Lower leg skin (tissue), 4 donors: ENCODE data around the gene CFAP73. TPM values are rescaled to one million over a fixed set of nuclear protein-coding genes. Genes with fewer than 3 reads are reported as not detected.

Experiments
- DNase-seq, 2 donors: peaks; one replicate each; pipeline ENCODE4 v3.0.0-alpha.2; 2019; ENCODE audit warnings: low spot score in 2 of 2
- H3K4me3 ChIP-seq: fragments of 200-600 bp; sonication (generic); 2 replicates; pipeline ENCODE4 v1.5.1; 2017; ENCODE audit warnings: mild to moderate bottlenecking, low read depth; ENCODE audit not compliant: poor library complexity, severe bottlenecking
- POLR2A ChIP-seq, 2 donors: fragments of 450-650 bp; IDR thresholded peaks; one replicate each; pipeline ENCODE4 v1.6.1; 2016 to 2017; ENCODE audit warnings: antibody characterized with exemption in 2 of 2, mild to moderate bottlenecking in 1 of 2, moderate library complexity in 1 of 2
- WGBS, 2 donors: methylation state at CpG; one replicate each; pipeline ENCODE4 v1.1.5; 2018; 5-methylcytosine and 5-hydroxymethylcytosine counted together
- intact Hi-C: fragments of 100-400 bp; cut with DNase I; formaldehyde crosslinking; loops from one replicate; pipeline ENCODE4 v1.15.0; 2023; ENCODE audit warnings: low total_unique reads
- total RNA-seq, 4 donors: library from RNA; depleted of rRNA; stranded (reverse); fragments of >200 nt; gene quantifications; one replicate each; pipeline ENCODE4 v1.1.0, GENCODE V29; 2016
- TF ChIP-seq, protein P1 (sequence below), 3 donors: fragments of 450-650 bp; IDR thresholded peaks; one replicate each; pipeline ENCODE4 v1.5.1; 2016; ENCODE audit warnings: antibody characterized with exemption in 3 of 3, mild to moderate bottlenecking in 3 of 3, moderate library complexity in 2 of 3

The CFAP73 gene
- total RNA-seq, 4 donors from 2014 or later = 0.38 to 4.3 (median 1.9) TPM; not detected in 1

DNA sequence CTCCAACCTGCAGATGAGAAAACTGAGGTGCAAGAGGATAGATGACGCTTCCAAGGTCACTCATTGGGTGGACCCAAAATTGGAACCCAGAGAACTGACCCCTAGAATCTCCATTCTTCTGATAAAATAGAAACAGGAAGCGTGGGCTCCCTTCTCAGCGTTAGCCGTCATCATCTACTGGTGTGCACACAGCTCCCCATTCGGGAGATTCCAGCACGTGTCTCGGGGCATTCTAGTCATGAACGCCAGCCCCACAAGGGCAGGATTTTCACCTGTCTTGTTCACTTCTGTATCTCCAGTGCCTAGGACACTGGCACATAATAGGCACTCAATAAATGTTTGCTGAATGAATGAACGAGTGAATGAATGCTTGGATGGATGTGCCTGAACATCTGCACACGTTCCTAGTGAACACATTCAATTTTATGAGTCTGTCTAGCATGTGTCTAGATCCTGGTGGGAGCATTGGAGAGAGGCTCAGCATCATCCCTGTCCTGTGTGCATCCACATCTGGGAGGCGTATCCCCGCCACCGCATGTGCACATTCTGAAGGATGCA, 44.5 kb upstream of the CFAP73 start:
- intact Hi-C loops = no loop called here
- no peak for DNase-seq
- no peak overlapping the region for H3K4me3 ChIP-seq
- TF ChIP-seq, protein P1, sequence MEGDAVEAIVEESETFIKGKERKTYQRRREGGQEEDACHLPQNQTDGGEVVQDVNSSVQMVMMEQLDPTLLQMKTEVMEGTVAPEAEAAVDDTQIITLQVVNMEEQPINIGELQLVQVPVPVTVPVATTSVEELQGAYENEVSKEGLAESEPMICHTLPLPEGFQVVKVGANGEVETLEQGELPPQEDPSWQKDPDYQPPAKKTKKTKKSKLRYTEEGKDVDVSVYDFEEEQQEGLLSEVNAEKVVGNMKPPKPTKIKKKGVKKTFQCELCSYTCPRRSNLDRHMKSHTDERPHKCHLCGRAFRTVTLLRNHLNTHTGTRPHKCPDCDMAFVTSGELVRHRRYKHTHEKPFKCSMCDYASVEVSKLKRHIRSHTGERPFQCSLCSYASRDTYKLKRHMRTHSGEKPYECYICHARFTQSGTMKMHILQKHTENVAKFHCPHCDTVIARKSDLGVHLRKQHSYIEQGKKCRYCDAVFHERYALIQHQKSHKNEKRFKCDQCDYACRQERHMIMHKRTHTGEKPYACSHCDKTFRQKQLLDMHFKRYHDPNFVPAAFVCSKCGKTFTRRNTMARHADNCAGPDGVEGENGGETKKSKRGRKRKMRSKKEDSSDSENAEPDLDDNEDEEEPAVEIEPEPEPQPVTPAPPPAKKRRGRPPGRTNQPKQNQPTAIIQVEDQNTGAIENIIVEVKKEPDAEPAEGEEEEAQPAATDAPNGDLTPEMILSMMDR (IDR thresholded peaks at IDR 0.05) = no peak
- no peak for TF ChIP-seq POLR2A (IDR thresholded peaks at IDR 0.05)
- WGBS, 2 donors = 71 to 80% methylated on average over 13 of the region's 13 CpGs

DNA sequence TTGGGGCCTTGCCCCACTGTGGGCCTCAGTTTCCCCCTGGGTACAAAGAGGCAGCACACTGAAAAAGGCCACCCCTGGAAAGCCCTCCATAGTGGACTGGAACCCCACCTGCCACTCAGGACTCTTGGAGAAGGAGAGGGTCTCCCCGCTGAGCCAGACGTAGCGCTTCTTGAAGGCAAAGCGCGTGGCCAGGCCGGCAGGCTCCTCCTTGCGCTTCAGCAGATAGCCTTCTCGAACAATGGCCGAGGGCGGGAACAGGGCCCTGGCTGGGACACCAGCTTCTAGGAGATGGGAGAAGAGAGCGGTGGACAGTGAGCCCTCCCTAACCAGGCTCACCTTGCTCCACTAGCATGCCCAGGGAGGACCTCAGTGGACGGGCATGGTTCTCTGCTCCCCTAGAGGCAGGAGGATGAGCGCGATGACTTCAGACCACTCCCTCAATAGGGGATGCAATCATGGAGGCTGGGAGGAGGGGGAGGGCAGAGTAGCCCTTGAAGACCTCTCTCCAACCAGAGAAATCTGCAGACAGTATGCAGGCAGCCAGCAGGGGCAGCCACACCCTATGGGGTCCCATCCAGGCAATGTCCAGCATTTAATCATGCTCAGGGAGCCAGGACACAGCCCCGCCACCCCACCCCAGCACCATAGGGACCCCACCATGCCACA, 43.8 kb upstream of the CFAP73 start:
- intact Hi-C loops = no loop called here
- no peak overlapping the region for H3K4me3 ChIP-seq
- WGBS, 2 donors = 85 to 88% methylated on average over 14 to 15 of the region's 15 CpGs
- no peak for TF ChIP-seq POLR2A (IDR thresholded peaks at IDR 0.05)
- TF ChIP-seq, protein P1 (IDR thresholded peaks at IDR 0.05) = no peak
- no peak for DNase-seq

- DNase-seq = no peak
- H3K4me3 ChIP-seq = no peak overlapping the region
- intact Hi-C loops = no loop called here
- WGBS, 2 donors = 57 to 64% methylated on average over 1 of the region's 1 CpG
- TF ChIP-seq POLR2A (IDR thresholded peaks at IDR 0.05) = no peak
- TF ChIP-seq, protein P1 (IDR thresholded peaks at IDR 0.05) = no peak
Measured at GRCh38 chr12:113106361-113106760, 43.2 kb upstream of the CFAP73 start.

GRCh38 chr12:113108308-113108707, 41.2 kb upstream of the CFAP73 start:
- no peak for TF ChIP-seq POLR2A (IDR thresholded peaks at IDR 0.05)
- TF ChIP-seq, protein P1 (IDR thresholded peaks at IDR 0.05) = no peak
- intact Hi-C loops = no loop called here
- no peak overlapping the region for H3K4me3 ChIP-seq
- 94 to 98% methylated on average over 4 of the region's 4 CpGs for WGBS, 2 donors
- no peak for DNase-seq

DNA sequence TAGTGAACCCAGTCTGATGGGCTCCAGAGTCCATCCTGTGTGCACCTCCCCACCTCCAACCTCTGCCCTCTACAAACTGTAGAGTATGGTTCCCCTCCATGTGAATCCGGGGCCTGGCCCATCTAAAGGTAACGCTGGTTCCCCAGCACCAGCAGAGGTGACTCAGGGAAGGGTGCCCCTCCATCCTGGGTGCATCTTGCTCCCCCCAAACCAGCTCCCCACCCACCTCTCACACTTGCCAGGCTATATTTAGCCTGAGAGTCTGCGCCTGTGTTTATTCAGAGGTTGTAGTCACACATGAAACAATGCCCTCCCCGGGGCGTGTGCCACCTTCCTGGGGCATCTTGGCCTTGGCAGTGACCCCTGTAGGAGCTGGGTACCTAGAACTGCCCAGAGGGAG, 40.2 kb upstream of the CFAP73 start:
- intact Hi-C loops = no loop called here
- TF ChIP-seq, protein P1 (IDR thresholded peaks at IDR 0.05) = no peak
- no peak for TF ChIP-seq POLR2A (IDR thresholded peaks at IDR 0.05)
- 75 to 85% methylated on average over 5 of the region's 5 CpGs for WGBS, 2 donors
- no peak overlapping the region for H3K4me3 ChIP-seq
- DNase-seq = no peak
